Right lobe of liver (tissue), 4 donors: ENCODE results near the gene DUS2.

ENCODE experiments used
- CTCF ChIP-seq, 4 donors: fragments of 200-600 bp in 3 of 4; fragments of 450-650 bp in 1 of 4; IDR thresholded peaks; one replicate each; pipeline versions ENCODE4 v1.5.1 to v1.8.0; 2016 to 2022; ENCODE audit warnings: antibody characterized with exemption in 4 of 4, mild to moderate bottlenecking in 2 of 4
- POLR2A ChIP-seq: fragments of 450-650 bp; IDR thresholded peaks from one replicate; pipeline ENCODE4 v1.6.1; 2017; ENCODE audit warnings: antibody characterized with exemption, mild to moderate bottlenecking
- donor health status: DM: no; HTN: no; CAD: no.
- donor health status: DM: no; HTN: no; CAD: no.
- donor health status: DM: no; HTN: yes; CAD: no.

DNA sequence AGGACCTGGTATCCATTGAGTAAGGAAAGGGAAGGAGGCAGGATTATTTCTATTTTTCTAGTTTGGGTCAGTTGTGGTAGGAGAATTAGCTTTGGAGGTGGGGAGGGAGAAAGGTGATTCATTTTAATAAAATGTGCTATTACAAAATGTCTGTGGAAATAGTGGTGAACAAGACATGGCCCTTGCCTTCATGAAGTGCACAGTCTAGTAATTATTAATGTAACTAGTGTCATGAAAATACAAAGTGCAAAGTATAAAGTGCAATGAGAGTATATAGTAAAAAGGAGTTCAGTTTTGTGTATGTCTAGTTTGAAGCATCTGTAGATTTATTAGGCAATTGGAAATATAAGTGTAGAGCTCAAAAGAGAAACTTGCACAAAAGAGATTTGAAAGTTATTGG is 74.0 kb downstream of the DUS2 start:
- no peak for TF ChIP-seq CTCF (IDR thresholded peaks at IDR 0.05)
- TF ChIP-seq POLR2A = no peak
